Anterior cingulate cortex (tissue), 58 donors: ENCODE data around the gene EIF3CL.
"Not testable (repeated sequence)": the region's sequence is repeated elsewhere in the genome, so short reads cannot be mapped to it uniquely, and the experiment has no call there.

ENCODE experiments used
- DNase-seq, 58 donors: peaks; one replicate each; lab custom pipeline; 2025; lab: John Stamatoyannopoulos, UW

The EIF3CL gene

GRCh38 chr16:28403220-28404072 is at the start of gene EIF3CL:
TSS of gene EIF3CL (minus strand) at chr16:28403841. CDS start at chr16:28403618, 223 bp downstream.
- DNase-seq: not testable (repeated sequence)

GRCh38 chr16:28447081-28447480 is 43.4 kb upstream of the EIF3CL start:
- DNase-seq: not testable (repeated sequence)

DNA sequence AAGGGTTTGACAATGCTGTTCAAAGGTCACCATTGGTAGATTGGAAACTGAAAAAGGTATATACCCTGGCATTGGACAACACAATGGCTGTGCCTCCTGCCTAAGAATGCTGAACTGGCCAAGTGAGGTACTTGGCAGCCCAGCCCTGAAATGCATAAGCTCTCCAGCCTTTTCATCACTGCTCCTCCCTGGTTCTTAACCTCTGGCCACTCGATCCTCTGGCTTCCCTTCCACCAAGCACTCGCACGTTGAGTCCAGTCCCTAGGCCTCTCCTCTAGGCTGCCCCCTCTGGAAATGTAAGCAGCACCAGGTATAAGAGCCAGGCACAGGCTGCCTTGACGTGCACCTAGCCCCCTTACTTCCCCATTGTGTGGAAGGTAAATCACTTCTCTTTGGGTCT is 42.7 kb upstream of the EIF3CL start:
- not testable (repeated sequence) for DNase-seq

DNA sequence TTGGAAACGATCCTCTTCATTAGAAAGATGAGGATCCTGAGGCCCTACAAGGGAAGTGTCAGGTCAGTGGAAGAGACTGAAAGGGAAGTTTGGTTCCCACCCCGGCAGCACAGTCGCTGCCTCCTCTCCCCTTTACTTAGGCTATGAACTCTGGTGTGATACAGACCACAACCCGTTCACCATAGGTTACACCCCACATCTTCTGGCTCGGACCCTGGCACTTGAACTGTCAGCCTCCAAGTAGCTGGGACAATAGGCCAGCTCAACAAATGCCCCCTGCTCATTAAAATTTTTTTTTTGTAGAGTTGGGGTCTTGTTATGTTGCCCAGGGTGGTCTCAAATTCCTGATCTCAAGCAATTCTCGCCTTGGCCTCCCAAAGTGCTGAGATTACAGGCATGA is 40.3 kb upstream of the EIF3CL start:
- not testable (repeated sequence) for DNase-seq

DNA sequence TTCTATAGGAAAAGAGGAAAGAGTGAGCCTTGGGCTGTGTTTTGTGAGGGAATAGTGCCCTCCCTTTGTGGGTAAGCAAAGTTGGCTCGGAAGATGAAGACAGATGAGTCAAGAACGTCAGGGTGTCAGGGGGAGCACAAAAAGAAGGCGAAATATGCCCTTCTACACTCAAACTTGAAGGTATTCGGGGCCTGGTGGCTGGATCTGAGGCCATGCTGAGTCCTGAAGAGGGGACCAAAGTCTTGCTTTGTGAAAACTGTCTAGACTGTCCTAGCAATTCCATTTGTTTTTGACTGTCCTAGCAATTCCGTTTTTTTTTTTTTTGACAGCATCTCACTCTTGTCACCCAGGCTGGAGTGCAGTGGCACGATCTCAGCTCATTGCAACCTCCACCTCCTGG is 35.3 kb upstream of the EIF3CL start:
- not testable (repeated sequence) for DNase-seq

DNA sequence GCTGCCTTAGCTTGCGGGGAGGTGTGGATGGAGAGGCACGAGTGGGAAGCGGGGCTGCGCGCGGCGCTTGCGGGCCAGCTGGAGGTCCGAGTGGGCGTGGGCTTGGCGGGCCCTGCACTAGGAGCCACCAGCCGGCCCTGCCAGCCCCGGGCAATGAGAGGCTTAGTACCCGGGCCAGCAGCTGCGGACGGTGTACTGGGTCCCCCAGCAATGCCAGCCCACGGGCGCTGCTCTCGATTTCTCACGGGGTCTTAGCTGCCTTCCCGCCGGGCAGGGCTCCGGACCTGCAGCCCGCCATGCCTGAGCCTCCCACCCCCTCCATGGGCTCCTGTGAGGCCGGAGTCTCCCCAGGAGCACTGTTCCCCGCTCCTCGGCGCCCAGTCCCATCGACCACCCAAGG is 31.7 kb upstream of the EIF3CL start:
- DNase-seq: not testable (repeated sequence)

DNA sequence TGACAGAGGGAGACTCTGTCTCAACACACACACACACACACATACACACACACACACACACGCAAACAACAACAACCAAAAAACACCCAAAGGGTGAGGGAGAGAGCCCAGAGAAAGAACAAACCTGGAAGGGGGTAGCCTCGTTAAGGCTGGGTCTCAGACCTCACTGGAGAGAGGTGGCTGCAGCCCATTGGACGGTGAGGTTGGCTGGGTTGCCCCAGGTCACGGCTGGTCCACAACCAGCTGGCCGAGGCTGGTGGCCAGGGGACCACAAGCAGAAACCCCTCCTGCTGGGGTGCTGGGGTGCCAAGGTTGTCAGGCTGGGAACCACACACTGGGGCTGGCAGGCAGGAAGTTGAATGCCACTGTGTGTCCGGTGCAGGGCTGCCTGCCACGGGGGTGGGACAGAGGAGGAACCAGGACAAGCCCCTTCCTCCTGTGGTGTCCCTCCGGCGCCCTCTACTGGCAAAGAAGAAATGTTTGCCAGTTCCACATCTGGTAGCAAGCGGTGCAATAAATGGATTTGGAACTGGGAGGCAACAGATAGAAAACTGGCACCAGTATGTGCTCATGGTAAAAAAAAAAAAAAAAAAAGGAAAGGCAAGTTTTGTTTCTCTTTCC is 22.5 kb upstream of the EIF3CL start:
- DNase-seq: not testable (repeated sequence)

- not testable (repeated sequence) for DNase-seq
These were observed 17.6 kb upstream of the EIF3CL start for GRCh38 chr16:28421071-28421750.

DNA sequence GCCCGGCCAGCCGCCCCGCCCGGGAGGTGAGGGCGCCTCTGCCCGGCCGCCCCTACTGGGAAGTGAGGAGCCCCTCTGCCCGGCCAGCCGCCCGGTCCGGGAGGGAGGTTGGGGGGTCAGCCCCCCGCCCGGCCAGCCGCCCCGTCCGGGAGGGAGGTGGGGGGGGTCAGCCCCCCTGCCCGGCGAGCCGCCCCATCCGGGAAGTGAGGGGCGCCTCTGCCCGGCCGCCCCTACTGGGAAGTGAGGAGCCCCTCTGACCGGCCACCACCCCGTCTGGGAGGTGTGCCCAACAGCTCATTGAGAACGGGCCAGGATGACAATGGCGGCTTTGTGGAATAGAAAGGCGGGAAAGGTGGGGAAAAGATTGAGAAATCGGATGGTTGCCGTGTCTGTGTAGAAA is 13.4 kb upstream of the EIF3CL start:
- not testable (repeated sequence) for DNase-seq

DNA sequence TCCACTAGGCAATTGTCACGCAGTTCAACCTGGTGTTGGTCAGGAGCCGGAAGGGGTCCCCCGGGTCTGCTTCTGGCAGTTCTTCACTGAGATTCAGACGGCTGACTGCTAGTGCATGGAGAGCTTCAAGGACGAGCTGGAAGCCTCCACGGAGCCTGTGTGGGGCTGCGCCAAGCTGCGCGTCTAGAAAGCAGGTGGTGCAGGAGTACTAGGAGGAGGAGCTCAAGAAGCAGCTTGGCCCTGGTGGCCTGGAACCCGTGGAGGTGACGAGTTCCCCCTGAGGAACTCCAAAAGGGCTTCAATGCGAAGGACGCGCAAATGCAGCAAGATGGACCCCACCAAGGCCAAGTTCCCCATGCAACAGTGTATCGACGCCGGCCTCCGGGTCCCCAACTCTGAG is 10.9 kb upstream of the EIF3CL start:
- not testable (repeated sequence) for DNase-seq

DNA sequence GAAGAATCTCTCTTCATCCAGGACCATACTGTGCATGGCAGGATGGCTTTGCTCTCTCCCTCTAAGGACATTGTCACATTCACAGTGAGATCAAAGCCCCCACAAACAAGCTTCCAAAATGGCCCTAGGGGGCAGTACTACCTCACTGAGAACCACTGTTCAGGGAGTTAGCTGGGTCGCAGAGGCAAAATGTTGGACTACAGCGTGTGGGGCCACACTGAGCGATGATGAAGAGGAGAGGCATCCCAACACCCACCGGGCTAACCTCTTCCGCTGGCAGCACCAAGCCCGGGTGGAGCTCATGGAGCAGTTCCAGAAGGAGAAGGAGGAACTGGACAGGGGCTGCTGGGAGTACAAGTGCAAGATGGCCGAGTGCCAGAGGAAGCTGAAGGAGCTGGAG is 9.9 kb upstream of the EIF3CL start:
- not testable (repeated sequence) for DNase-seq

DNA sequence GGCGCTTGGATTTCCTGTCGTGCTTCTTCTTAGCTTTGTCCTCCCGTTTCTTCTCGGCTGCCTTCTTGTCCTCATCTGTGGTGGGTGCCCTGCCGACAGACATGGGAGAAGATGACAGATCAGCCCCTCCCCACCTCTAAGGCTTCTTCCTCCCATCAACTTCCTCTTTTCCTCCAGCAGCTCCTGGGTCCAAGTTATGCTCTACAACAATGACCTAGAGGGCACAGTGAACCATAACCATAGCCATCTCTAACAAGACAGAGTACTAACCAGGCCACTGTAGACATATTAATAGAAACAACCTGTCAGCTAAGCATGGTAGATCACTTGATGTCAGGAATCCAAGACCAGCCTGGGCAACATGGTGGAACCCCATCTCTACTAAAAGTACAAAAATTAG is 11.6 kb downstream of the EIF3CL start:
- not testable (repeated sequence) for DNase-seq

DNA sequence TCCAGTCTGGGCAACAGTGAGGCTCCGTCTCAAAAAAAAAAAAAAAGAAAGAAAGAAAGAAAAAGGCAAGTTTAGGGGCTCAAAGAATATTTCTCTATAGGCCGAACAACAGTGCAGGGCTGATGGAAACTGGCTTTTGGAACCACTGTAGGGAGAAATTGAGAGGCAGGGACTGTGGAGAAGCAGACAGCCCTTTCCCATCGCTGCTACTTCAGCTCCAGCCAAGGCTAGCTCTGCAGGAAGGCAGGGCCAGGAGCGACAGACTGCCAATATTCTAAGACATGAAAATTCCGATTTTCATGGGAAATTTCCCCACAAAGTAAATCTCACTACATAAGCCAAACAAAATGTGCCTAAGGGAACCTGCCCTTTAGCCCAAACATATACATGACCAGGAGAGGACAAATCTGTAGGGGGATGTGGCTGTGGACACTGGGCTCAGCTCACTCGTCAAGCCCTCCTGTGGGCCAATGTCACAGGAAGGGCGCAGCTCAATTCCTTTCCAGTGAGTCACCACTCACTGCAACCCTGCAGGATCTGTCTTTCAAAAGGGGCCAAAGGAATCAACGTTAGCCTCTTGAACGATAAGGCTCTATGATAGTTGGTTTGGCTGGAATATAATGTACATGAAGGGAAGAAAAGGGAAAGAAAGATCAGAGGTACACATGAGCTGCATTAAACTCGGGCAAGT is 21.3 kb downstream of the EIF3CL start:
- not testable (repeated sequence) for DNase-seq

DNA sequence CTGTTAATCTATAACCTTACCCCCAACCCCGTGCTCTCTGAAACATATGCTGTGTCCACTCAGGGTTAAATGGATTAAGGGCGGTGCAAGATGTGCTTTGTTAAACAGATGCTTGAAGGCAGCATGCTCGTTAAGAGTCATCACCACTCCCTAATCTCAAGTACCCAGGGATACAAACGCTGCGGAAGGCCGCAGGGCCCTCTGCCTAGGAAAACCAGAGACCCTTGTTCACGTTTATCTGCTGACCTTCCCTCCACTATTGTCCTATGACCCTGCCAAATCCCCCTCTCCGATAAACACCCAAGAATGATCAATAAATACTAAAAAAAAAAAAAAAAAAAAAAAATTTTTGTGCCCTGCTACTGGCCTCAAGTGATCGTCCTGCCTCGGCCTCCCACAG is 25.8 kb downstream of the EIF3CL start:
- not testable (repeated sequence) for DNase-seq

- DNase-seq: not testable (repeated sequence)
These were observed 26.5 kb downstream of the EIF3CL start for GRCh38 chr16:28377108-28377625.

- DNase-seq: not testable (repeated sequence)
These were observed 28.5 kb downstream of the EIF3CL start for GRCh38 chr16:28375115-28375514.

DNA sequence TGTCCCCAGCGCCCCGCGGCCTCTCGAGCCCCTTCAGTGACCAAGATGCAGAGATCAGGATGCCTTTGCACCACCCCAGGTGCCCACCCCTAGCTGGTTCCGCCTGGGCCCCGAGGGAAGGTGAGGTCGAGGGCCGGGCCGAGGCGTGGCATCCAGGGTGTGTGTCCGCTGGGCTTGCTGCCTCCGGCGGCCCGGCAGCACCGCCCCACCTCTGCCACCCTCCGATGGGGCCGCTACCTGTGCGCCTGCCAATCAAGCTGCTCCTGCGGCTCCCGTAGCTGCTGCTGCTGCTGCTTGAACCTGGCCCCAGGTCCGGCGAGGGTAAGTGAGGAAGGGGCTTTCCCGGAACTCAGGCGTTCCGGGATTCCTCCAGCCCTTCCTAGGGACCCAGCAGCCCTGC is 29.4 kb downstream of the EIF3CL start:
- not testable (repeated sequence) for DNase-seq

GRCh38 chr16:28367926-28368325 is 35.7 kb downstream of the EIF3CL start:
- not testable (repeated sequence) for DNase-seq

- not testable (repeated sequence) for DNase-seq
These were observed 39.1 kb downstream of the EIF3CL start for GRCh38 chr16:28364268-28365173.
